AG09309 (cell line): ENCODE results near the gene ZDHHC9.

Source experiments
- DNase-seq: peaks from one replicate; pipeline ENCODE4 v3.0.0-alpha.2; 2010; ENCODE audit warnings: low read depth
- H3K4me3 ChIP-seq: 2 replicates; pipeline ENCODE4 v1.5.1; 2011; ENCODE audit warnings: mild to moderate bottlenecking, low read depth, low read length, moderate library complexity; ENCODE audit not compliant: control insufficient read depth
- TF ChIP-seq, protein P1 (sequence below): IDR thresholded peaks from 2 replicates; pipeline ENCODE4 v1.5.1; 2011; ENCODE audit warnings: mild to moderate bottlenecking, low read depth, low read length, inconsistent platforms; ENCODE audit not compliant: insufficient read depth, control insufficient read depth; ENCODE audit errors: missing control alignments

Gene ZDHHC9

DNA sequence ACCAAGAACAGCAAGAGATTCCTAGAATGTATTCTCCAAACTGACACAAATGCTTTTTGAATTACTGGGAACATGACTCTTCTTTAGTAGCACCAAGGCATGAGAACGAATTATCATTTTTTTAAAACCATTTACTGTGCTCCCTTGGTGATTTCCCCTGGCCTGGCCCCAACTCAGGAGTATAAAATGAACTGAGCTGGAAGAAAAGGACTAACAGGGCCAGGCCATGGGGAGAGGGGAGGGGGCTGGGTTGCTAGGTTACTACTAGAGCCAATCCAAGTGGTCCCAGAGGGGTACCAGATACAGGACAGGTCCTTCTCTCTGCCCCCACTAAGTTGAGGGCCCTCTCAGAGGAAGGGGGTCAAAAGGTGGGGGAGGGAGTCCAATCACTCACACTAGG, 40.8 kb downstream of the ZDHHC9 start:
- H3K4me3 ChIP-seq = no peak overlapping the region
- DNase-seq = no peak
- TF ChIP-seq, protein P1, sequence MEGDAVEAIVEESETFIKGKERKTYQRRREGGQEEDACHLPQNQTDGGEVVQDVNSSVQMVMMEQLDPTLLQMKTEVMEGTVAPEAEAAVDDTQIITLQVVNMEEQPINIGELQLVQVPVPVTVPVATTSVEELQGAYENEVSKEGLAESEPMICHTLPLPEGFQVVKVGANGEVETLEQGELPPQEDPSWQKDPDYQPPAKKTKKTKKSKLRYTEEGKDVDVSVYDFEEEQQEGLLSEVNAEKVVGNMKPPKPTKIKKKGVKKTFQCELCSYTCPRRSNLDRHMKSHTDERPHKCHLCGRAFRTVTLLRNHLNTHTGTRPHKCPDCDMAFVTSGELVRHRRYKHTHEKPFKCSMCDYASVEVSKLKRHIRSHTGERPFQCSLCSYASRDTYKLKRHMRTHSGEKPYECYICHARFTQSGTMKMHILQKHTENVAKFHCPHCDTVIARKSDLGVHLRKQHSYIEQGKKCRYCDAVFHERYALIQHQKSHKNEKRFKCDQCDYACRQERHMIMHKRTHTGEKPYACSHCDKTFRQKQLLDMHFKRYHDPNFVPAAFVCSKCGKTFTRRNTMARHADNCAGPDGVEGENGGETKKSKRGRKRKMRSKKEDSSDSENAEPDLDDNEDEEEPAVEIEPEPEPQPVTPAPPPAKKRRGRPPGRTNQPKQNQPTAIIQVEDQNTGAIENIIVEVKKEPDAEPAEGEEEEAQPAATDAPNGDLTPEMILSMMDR = no peak

DNA sequence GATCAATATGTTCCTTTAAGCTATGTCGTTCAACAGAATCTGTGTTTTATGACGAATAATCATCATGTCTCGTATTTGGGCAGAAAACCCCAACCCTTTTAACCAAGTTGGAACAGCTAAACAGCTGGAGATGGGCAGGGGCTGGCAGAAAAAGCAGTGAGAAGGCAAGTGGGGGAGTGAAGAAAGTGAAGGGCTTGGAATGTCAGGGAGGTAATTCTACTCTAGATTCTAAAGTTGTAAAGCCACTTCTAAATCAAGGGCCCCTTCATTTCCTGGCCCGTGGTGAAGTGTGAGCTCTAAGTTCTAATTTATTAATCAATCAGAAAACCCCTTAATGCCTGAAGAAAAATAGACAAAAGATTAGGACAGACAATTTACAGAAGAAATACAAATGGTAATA, 43.5 kb downstream of the ZDHHC9 start:
- H3K4me3 ChIP-seq = no peak overlapping the region
- no peak for DNase-seq
- TF ChIP-seq, protein P1 = no peak

DNA sequence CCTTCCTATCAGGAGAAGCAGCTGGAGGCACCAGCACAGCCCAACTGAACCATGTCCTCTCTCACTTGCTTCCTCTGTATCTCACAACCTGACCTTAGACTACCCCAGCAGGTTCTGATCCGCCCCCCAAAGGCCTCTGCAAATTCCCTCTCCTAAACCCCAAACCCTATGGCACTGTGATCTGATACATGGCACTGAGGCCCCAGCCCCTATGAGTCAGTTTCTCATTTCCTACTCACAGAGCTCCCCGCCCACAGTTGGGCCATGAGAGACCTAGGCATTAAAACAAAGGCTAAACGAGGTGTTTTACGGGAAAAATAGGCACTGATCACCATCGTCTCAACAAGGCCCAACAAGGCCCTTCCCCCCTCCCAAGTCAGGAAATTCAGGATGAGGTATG, 44.8 kb downstream of the ZDHHC9 start:
- TF ChIP-seq, protein P1 = no peak
- no peak for DNase-seq
- no peak overlapping the region for H3K4me3 ChIP-seq

DNA sequence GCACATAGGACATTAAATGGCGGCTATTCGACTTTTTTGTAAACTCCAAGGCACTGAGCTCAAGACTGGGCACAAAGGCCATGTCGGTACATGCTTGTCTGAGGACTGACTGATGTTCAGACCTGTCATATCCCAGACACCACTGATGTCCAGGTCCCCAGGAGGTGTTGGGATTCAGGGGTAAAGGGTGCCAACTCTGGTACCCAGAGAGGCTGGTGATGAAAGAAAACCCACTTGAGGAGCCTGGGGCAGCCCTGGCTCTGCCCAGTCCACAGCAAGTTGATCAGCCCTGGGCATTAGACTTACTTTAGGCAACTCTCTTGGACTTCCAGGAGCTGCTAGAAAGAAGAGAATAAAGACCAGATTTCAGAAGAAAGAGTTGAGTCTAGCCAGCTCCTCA, 45.2 kb downstream of the ZDHHC9 start:
- no peak overlapping the region for H3K4me3 ChIP-seq
- no peak for DNase-seq
- TF ChIP-seq, protein P1 = no peak

DNA sequence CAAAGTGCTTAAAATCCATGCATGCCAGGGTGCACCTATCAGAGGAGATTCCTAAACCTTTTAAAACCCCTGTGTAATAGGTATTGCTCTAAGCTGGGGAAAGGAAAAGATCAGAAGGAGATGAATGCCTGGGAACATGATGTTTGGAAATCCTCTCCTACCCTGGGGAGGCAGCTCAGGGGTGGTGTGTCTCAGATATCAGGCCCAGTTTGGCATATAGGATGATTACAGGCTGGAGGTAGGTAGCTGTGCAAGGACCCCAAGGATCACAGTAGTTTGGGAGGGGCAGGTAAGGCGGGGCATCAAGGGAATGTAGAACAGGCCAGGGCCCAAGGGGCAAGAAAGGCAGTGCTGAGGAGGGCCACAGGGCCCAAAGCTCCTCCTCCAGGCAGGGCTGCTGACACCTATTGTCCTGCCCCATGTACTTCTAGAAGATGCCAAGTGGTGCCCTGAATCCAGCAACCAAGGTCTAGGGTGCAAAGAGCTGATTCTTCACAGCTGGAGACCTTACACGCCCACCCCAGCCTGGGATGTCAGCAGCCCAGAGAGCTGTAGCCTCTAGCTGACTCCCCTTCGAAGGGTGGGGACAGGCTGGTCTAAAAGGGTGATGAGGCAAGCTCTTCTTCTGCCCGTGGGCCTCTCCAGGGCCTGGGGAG, 46.3 kb downstream of the ZDHHC9 start:
- no peak overlapping the region for H3K4me3 ChIP-seq
- TF ChIP-seq, protein P1 = no peak
- no peak for DNase-seq

DNA sequence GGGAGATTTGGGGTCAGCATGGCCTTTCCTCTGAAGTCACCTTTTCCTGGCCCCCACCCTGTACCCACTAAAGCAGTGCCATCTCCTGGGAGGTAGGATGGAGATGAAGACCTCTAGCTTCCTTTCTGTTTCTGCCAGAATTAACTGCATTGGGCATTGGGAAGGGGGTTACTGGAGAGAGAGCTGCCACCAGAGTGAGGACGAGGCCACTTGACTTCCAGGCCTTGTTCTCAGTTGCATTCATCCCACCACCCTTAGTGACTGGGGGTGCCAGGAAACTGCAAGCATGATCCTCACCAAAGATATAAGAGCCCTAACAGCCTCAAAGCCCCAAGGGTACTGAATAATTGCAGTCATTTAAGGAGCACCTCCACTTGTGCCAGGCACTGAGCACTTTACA, 48.1 kb downstream of the ZDHHC9 start:
- DNase-seq = no peak
- TF ChIP-seq, protein P1 = no peak
- no peak overlapping the region for H3K4me3 ChIP-seq
